ENCODE data around the gene C3orf22.

Gene C3orf22

DNA sequence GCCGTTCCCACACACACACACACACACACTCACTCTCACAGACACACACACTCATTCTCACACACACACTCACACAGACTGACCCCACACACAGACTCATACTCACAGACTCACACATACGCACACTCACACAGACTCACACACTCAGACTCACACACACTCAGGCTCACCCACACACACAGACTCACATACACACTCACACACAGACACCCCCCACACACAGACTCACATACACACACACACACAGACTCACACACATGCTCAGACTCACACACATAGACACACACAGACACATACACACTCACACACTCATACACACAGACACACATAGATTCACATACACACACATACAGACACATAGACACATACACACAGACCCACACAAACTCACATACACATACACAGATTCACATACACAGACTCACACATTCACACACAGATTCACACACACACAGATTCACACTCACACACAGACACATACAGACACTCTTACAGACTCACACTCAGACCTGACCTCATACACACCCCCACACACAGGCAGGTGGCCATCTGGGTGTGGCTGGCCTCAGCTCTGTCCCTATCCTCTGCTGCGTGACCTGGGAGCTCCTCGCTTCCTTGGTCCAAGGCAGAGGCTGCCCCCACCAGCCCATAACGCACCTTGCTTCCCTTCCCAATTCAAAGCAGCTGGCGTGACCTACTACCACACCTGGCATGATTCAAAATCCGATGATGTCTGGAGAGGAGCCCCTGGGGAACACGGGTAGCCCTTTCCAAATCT lies 1.9 kb downstream of the C3orf22 start:
- no peak for DNase-seq

DNA sequence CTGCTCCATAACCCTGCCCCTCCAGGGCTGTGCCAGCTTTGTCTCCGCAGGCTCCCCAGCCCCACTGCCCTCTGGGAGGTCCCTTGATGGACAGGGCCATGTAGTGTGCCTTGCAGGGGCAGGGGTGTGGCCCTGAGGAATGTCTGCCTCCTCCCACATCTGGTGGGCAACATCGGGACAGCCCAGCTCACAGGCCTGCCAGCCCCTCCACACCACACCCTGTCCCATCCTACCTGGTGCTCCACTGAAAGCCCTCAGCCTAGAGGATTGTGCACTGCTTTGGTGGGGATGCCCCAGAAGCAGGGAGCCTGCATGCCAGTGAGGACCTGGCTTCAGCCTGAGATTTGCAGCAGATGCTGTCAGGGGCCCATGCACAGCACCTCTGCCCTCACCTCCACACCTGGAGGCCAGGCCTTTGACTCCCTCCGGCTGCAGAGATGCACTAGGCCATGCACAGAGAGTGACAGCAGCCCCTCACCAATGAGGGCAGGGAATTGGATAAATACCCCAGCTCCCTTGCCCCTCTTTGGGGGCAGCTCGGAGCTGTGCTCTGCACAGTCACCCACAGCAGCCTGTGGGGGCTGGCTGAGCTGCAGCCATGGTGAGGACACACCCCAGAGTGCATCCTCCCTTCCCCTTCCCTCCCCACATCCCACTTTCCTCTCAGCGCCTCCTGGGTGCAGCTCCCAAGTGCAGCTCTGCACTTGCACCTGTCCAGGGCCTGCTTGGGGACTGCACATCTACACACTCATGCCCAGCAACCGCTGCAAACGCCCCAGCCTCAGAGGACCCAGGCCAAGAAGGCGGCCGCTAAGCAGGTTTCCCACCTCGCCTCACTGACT lies 2.7 kb downstream of the C3orf22 start:
- no peak for DNase-seq

DNA sequence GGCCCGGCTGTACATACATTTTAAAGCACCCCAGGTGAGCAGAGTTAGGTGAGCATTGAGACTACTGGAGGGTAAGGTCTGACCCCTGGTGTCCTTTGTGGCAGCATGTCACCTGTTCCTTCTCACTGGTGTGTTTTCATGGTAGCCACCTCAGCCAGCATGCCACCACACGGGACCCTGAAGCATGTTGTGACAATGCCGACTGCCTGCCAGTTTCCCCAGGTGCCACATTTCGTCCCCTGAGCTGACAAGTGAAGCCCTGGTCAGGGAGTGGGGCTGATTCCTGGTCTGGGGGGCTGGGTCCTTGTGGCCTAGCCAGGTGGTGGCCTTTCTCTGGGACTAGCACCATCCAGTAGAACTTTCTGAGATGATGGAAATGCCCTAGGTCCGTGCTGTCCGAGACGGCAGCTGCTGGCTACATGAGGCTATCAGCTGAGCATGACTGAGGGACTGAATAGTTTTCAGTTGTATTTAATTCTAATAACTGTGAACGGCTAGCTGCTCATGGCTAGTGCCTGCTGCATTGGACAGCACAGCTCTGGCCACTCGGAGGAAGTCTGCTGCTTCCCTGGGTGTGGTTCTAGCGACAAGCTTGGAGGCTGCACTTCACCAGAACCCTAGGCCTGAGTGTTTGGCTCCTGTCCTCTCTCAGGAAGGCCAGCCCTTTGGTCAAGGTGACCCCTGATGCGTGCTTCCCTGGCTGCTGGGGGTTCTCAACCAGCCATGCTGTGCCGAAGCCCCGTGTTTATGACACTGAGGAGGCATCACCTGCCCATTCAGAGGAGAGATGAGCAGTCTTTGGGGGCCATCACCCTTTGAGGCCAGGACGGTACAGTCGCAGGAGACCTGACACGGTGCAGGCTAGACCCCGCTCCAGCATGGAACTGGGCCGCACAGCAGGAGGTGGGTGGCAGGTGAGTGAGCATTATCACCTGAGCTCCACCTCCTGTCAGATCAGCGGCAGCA lies 3.9 kb downstream of the C3orf22 start:
- DNase-seq, result no peak

DNA sequence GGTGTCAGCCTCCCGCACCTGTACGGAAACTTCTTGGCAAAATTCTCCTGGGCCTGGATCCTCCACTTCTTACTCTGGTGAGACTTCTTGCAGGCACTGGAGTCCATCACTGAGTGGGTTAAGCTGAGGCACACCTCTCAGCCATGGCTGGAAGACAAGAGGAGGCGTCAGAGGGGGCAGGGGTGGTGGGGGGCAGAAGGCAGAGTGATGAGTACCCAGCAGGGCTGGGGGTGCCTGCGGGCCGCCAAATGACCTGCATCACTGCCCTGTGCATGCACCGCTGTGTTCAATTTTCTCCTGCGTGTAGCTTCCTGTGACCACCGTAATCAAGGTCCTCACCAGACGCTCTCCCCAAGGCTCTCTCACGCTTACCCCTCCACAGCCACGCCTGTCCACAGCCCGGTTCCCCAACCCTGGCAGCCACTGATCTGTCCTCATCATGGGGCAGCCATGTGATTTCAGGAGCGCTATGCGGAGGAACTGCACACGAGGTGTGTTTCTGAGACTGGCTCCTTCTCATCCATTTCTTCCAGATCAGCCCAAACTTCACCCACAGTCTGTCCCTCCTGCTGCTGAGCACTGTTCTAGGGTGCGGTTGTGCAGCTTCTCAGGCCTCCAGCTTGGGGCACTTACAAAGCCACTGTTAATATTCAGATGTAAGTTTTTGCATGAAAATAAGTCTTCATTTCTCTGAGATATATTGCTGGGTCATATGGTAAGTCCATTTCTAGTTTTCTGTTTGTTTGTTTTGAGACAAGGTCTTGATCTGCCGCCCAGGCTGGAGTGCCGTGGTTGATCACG lies 5.2 kb downstream of the C3orf22 start:
- no peak for DNase-seq

DNA sequence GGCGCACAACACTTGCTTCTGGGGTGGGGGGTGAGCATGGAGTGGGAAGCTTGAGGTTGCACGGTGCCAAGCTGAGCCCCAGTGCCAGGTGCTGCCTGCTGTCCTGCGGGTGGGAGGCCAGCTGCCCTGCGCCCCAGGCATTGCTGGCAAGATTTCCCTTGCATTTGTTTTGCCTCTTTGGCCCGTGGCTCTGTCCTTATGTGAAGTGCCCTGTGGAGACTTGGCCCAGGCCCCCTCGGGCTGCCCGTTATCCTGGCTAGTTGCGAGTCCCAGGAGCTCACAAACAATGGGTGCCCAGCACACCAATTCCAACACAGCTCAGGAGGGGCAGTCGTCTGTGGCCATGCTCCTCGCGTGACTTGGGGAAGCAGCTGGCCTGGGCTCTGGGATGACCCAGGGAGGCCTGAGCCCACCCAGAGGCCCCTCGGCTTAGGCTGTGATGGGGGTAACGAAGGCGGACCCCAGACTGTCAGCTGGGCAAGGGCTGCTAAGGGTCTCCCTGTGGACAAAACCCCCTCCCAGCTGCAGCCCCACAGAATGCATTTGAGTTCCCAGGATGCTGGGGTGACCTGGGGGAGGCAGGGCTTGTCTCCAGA lies 5.9 kb downstream of the C3orf22 start:
- DNase-seq, result no peak

DNA sequence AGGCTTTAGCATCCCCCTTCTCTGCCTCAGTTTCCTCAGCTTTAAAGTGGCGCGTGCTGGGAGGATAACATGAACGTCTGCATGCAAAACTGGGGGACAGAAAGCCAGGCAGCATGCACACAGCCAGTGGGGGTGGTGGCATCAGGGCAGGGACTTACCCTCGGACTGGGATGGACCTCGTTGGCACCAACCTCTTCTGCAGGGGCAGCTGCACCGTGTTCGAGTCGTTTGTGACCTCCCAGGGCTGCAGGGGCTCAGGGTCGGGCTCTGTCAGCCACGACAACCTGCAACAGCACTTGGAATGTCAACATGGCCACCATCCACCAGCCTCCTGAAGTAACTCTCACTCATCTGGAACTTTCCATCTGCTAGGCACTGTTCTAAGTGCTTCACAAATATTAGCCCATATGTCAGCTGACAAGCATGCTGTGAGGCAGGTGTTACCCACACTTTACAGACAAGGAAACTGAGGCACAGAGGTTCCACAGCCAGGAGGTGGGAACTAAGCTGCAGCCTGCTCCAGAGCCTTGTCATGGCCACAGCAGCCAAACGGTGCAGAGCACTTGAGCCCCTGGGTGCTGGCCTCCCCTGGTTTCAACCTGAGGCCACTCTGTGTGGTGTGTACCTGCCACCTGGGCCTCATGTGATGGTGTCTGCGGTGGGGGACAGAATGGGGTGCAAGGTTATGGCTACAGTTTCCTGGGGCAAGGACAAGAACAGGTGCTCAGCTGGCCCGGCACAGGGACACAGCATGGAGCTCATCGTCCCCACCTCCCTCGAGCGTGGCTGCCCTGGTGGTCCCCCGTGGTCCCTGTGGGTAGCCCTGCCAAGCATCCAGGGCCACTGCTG lies 6.7 kb downstream of the C3orf22 start:
- DNase-seq, result no peak

DNA sequence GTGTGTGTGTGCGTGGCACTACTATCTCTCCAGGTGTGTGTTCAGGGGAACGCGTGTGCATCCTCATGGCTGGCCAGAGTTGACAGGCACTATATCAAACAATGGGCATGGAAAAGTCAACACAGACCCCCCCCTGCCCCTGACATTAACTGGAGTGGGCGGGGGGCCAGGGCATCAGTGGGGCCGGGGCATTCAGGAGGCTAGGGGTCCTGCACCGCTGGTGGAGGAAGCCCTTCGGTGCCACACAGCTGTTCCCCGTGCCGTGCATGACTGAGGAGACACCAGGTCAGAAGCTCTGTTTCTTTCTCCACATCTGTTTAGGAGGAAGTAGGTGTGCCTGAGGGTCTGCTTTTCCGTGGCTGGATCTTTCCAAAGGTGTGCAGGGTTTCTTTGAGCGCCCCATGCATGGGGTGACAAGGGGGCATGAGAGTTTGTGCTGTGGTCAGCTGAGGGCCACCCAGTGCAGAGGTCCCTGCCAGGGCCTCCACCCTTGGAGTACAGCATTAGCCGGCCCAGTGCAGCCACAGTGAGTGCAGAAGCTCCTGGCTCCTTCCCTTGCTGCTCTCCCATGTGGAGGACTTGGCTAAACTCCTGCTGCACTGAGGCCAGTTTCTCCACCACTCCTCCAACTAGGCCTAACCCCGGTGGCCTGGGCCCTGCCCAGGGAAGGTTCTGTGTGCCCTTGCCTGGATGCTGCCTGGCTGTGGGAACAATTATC lies 7.5 kb downstream of the C3orf22 start:
- no peak for DNase-seq

DNA sequence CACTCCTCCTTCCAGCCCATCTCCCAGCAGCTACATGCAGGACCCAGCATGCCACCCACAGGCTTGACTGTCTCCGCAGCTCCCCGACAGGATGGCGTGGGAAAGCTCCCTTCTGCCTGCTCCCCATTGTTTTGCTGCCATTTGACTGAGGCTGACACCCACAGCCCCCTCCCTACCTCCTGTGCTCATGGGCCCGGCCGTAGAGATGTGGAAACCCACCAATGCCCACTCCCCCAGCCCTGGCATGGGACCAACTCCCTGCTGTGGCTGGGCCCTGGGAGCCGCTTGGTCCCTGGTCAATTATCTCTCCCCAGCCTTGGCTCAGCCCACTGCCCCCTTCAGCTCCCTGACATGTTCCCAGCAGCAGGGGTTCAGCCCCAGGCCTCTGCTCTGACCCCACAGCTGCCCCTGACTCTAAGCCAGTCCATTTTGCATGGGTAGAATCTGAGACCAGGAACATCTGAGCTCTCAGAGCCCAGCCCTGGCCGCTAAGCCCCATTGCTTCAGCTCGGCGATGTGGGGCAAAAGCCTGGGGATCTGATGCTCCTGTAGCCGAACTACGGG lies 8.2 kb downstream of the C3orf22 start:
- no peak for DNase-seq

DNA sequence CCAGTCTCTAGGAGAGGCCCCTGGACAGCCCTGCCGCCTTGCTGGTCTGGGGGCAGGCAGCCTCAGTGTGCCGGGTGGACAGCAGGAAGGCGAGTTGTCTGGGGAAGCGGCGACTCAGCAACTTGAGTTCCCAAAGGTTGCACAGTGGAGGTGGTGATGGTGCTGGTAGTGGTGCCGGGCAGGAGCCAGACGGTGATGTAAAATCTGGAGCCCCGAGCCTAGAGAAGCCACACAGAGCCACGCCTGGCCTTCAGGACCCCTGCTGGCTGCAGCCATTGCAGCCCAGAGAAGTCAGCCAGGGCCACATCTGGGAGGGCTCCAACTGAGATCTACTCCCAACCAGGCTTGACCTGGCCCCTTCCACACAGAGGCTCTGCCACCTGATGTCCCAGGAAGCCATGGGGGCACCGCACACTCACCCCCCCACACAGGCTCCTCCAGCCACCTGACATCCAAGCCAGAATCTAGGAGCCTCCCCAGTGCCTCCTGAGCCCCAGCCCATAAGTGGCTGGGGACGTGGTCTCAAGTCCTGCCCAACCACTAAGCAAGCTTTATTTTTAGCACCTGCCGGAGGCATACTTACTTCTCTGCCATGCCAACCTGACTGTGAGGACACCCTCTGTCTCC lies 8.8 kb downstream of the C3orf22 start:
- DNase-seq, result no peak

DNA sequence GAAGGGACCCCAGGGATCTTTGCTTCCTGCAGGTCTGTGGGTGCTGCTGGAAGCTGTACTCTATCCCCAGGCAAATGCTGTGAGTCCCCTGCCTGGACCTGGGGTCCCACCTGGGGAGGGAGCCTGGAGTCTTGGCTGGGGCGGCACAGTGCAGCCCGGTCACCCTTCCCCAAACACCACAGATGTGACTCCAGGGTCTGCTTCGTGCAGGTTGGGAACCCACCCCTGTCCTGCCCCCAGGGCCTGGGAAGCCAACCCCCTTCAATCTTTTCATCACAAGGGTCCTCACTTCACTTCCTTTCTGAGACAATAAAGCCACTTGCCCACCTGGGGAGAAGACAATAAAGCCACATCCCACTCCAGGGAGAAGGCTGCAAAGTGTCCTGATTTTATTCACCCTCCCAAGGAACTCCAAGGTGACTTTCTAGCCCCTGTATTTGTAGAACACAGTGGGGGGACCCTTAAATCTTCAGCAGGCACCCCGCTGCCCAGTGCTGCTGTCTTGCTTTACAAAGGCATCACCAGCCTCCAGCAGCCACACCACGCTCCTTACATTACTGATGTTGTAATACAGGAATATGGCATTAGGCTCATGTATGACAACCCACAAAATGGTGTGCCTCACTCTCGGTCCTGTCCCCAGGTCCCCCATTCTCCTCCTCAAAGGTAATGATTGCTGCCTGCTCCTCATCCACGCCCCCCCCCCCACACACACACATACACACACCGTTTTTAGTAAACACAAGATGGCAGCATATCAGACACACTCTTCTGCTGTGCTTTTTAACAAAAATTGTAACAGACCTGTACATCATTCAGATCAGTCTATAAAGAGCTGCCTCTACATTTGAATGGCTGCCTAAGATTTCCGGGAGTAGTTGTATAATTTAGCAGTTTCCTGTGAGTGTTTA lies 9.9 kb downstream of the C3orf22 start:
- no peak for DNase-seq

DNA sequence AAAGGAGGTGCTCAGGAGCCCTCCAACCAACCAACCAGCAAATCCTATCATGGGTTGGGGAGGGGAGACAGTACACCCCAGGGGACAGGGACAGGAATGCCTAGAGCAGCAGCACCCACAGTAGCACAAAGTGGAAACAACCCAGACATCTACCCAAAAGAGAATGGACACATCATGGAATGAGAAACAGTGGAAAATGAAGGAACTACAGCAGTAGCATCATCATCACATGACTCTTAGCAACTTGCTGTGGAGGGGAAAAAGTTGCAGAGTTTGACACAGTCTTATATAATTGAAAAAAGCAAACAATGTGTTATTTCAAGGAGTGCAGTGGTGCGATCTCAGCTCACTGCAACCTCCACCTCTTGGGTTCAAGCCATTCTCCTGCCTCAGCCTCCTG lies 11.0 kb downstream of the C3orf22 start:
- DNase-seq, result no peak

DNA sequence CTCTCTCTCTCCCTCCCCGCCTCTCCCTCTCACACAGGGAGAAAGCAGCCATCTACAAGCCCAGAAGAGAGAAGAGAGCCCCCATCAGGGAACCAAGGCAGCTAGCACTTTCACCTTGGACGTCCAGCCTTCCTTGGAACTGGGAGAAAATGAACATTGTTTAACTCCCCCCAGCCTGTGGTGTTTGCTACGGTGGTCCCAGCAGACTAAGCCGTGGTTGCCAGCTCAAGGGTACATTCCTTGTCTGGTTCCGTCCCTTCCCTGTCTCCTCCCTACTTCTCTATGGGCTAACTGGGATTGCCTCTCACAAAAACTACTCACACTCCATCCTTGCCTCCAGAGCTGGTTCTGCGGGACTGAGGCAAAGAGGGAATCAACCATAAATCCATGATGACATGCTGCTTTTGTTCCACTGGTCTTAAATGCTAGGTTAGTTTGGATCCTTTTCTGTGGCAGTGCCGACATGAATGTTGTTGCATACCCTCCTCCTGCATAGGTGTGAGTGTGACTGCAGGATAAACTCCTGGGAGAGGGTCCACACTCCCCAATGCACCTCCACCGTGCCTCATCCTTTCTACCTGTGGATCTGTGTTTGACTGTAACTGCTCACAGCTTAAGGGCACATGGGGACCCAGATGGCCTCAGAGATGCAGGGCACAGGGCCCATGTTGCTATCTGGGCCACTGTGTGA lies 12.0 kb downstream of the C3orf22 start:
- DNase-seq, result no peak

DNA sequence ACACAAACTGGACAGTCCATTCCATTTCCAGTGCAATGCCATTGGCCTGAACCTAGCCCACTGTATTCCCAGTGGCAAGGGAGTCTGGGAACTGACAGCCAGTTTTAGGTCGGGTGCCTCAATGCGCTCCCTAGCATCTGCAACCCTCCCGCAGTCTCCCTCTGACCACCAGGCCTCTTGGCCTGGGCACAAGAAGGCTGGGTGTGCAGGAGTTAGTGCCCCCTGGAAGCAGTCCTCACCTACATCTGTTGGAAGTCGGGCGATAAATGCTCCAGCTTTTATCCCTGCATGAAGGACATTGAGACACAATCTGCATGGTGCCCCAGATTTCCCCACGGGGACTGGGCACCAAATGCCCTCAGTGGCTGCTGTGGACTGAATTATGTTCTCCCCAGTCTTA lies 12.7 kb downstream of the C3orf22 start:
- DNase-seq, result no peak

DNA sequence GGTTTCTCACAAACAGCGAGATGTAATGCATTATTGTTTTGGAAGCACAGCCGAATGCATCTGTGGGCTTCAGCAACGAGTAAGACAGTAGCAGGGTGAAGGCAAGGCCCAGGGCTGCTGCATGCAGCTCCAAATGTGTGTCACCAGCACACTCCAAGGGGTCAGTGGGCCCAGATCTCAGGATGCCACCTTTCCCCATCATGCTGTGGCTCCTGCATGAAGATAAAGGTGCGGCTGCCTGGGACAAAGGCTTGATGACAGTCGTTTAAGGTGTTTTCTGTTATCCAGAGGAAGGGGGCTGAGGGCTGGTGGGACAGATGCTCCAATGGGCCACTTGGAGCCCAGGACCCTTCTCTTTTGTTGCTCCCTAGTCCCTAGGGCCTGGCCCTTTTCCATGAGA lies 13.2 kb downstream of the C3orf22 start:
- DNase-seq, result no peak

DNA sequence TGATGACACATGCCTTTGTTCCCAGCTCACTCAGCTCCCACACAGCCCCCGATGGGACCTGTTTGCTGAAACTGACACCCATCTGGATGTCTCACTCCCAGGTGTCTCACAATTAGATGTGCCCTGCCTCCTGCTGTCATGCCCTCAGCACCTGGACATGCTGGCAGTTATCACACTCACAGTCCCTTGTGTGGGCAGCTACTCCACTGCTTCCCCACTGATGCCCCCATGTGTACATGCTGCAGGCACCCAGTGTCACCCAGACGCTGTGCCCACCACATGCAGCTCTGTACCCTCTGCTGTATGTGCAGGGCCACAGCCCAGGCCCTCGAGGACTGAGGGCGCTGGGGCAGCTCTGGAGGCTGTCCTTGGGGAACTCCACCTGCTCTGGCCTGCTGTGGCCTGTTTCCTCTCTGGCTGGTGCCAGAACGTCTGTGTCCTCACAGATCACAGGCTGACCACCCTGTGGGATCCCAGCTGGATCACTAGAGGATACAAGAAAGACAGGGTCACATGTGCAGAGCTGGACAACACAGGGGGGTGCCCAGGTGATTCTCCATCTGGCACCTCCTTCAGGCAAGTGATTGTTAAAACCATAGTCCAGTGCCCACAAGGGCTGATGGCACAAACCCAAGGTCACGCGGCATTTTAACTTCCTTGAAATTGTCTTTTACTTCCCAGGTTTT lies 14.0 kb downstream of the C3orf22 start:
- DNase-seq, result no peak

DNA sequence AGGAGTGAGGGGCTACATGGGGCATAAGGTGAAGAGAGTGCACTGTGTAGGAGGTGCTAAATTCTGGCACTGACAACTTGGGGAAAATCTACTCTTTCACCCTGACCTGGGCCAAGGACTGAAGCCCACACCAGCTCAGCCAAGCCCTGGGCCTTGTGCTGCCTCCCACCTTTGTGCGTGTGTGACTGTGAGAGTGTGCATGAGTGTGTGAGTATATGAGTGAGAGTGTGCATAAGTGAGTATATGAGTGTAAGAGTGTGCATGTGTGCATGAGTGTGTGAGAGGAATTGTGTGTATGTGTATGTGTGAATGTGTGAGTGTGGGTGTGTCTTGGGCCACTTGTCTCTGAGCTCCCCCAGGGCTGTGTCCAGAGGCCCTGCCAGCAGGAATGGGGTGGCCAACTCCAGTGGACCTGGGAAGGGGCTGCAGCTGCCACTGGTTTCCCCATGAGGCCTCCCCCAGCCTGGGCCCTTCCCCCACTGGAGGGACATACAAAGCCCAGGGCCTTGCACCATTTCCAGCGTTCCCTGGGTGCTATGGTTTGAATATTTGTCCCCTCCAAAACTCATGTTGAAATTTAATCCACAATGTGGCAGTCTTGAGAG lies 15.2 kb downstream of the C3orf22 start:
- no peak for DNase-seq

All from NCI-H524 treated with DMSO at 0.1 percent for 48 hours (cell line).